ENCODE measurements around the gene WIPI1.
"Not testable (repeated sequence)": the region's sequence is repeated elsewhere in the genome, so short reads cannot be mapped to it uniquely, and the experiment has no call there.

Gene WIPI1

DNA sequence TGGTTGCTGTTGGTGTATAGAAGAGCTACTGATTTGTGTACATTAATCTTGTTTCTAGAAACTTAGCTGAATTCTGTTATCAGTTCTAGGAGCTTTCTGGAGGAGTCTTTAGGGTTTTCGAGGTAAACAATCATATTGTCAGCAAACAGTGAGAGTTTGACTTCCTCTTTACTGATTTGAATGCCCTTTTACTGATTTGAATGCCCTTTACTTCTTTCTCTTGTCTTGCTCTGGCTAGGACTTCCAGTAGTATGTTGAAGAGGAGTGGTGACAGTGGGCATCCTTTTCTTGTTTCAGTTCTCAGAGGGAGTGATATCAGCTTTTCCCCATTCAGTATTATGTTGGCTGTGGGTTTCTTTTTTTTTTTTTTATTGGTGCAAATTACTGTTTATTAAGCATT is 49.6 kb downstream of the WIPI1 start:
- DNase-seq: not testable (repeated sequence)

DNA sequence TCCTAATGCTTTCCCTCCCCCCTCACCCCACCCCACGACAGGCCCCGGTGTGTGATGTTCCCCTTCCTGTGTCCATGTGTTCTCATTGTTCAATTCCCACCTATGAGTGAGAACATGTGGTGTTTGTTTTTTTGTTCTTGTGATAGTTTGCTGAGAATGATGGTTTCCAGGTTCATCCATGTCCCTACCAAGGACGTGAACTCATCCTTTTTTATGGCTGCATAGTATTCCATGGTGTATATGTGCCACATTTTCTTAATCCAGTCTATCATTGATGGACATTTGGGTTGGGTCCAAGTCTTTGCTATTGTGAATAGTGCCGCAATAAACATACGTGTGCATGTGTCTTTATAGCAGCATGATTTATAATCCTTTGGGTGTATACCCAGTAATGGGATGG is 53.5 kb downstream of the WIPI1 start:
- DNase-seq: not testable (repeated sequence)

DNA sequence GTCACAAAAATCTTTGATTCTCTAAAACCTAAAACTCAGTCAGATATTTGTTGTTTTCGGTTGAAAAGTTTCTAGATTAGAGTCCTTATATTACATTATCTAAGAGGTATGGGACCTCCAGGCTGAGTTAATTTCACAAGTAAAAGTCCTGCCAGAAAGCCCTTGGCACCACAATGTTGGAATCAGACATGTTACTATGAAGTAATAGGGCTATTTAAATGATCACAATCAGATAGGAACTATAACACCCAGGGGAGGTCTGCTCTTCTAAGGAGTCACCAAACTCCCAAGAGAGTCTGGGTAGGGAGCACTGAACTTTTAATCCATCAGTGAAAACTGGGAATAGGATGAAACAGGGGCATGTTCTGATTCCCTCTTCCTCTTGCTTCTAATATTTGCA is 54.2 kb downstream of the WIPI1 start:
- no peak for DNase-seq

GRCh38 chr17:68401288-68401687 is 56.0 kb downstream of the WIPI1 start:
- DNase-seq: no peak

- no peak for DNase-seq
Observed at GRCh38 chr17:68400404-68400735, 56.9 kb downstream of the WIPI1 start.

DNA sequence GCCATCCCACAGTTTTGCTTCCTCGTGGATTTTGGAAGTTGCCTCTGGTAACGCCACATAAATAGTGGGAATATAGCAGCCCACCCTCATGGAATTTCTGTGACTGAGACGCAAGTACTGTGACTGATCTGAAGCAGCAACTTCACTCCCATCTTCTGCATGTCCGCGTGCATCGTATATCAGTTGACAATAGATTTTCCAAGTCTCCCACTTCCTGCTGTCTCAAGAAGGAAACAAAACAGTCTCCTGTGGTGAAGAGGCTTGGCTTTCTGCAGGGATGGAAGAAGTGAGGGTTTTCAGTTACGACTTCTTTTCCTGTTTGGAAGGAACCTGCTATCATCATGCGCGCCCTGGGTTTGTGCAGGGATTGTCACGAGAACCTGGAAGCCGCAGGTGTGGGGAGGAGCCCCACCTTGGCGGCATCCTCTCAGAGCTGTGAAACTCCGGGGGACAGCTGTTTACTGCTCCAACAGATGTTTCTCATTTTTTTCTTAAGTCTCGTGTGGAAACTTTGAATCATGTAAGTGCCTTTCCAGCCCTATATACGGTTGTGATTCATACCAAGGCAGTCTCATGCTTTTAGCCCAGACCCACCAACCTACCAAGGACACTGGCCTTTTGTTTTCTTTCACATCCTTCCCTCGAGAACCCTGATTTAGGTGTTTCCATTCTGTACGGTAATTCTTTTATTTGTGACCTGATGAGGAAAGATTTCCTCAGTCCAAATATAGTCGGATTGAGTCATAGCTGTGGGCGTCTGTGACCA is 57.5 kb downstream of the WIPI1 start:
- no peak for DNase-seq

GRCh38 chr17:68398691-68399637 is 58.3 kb downstream of the WIPI1 start:
- DNase-seq: peak; percentile 76

GRCh38 chr17:68397108-68397536 is 60.2 kb downstream of the WIPI1 start:
- DNase-seq: no peak

GRCh38 chr17:68396226-68397107 is 60.8 kb downstream of the WIPI1 start:
- DNase-seq: no peak

GRCh38 chr17:68394608-68395331 is 62.5 kb downstream of the WIPI1 start:
- DNase-seq: no peak

GRCh38 chr17:68391561-68392268 is 65.6 kb downstream of the WIPI1 start:
- DNase-seq: no peak

DNA sequence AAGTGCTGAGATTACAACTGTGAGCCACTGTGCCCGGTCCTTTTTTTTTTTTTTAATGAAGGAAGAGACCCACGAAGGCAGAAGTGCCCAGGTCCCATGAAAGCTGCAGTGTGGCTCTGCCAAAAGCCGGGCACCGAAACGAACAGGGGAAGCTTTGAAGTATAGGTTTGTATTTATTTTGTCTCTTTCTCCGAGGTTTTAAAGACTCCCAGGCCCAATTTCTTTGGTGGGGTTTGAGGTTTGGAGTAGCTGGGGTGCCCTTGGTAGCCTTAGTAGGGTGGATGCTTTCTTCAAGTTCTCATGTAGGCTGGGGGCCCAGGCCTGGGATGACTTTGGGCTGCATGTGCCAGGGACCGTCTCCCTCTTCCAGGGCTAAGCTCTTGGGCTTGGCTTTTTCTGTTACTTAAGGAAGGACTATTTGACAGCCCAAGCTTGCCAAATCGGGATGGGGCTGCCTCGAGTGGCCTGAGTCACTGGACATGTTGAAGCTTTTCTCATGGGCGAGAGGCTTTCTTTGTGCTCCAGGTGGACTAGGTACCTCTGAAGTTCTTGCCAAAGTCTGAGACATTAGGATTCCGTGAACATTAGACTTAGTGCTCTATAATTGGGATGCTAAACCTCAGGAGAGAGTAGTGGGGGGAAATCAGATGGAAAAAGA is 66.3 kb downstream of the WIPI1 start:
- no peak for DNase-seq

GRCh38 chr17:68389041-68389440 is 68.3 kb downstream of the WIPI1 start:
- no peak for DNase-seq

DNA sequence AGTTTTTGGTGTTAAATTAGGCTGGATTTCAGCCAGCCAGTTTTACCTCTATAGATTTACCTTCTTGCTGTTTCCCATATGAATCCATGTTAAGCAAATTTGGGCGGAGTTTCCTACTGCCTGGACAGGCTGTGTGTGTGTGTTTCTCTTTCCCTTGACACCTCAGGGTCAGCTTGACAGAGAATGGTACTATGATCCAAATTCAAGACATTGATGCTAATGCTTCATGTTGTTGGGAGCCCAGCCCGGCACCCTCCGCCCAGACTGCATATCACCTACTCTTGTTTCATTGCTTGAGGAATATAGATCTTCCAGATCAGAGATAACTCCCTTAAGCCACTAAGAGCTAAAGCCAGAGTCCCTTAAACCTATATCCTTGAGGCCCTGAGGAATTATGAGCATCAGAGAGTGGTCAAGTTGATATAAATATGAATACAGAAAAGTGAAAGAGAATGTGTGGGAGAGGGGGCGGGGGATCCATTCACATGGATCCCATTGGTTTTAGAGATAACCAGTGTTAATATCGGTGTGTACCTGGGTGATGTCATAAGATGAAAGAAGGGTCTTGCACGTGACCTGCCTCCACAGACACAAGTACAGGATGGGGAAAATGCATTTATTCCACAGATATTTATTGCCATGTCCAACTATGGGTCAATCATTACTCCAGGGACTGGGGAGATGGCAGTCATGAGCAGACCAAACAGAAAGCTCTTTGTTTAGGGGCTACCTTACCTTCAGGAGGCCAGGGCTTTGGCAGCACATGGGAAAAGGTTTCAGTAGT is 69.7 kb downstream of the WIPI1 start:
- no peak for DNase-seq

DNA sequence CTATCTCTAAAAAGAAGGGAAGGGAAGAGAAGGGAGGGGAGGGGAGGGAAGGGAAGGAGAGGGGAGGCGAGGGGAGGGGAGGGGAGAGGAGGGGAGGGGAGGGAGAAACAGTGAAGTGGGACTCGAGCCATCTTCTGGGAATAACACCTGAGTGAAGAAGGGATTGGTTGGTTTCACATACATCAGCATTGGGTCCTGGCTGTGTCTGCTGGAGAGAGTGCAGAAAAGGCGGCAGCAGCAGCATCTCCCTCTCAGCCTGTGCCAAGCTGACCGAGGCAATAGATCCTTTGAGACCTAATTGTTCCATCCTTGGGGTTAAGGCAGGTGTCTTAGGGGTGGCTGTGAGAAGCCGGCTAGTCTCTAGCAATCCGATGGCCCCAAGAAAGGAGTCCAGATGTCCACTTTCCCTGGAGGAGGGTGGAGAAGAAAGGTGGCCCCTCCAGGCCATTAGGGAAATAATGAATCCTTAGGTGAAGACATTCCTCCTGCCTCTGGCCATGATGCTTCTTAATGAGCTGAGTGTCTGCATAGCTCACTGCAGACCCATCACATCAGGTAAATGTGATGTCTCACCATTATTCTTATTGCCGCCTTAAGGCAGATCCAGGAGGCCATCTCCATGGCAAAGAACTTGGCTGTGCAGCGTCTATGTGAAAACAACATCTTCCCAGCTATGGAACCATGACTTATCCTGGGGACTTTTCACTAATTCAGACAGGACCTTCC is 71.6 kb downstream of the WIPI1 start:
- DNase-seq: no peak

GRCh38 chr17:68384941-68385340 is 72.4 kb downstream of the WIPI1 start:
- no peak for DNase-seq

- DNase-seq: no peak
Observed at GRCh38 chr17:68384471-68384870, 72.8 kb downstream of the WIPI1 start.

GRCh38 chr17:68383443-68384321 is 73.6 kb downstream of the WIPI1 start:
- no peak for DNase-seq

DNA sequence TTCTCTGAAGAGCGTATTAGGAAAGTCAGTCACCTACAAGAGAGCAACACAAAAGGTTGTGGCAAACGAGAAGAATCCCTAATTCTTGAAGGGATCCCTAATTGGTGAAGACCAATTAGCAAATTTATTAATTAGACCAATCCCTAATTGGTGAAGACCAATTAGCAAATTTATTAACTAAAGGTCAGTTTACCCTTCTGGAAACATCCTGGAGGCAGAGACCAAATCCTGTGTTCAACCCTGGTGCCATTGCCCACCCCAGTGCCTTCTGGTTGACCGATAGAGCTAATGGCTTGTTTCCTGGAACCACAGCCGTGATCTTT is 74.2 kb downstream of the WIPI1 start:
- no peak for DNase-seq

Data from NCI-H82 (cell line).